Fibroblast of villous mesenchyme (primary cell): ENCODE data around the gene CRYBB1. TPM values are rescaled to one million over a fixed set of nuclear protein-coding genes. Genes with fewer than 3 reads are reported as not detected.

ENCODE experiments used
- DNase-seq: peaks from one replicate; pipeline ENCODE4 v3.0.0-alpha.2; 2010; ENCODE audit warnings: low read depth
- H3K4me3 ChIP-seq: 2 replicates; pipeline ENCODE4 v1.5.1; 2011; ENCODE audit warnings: low read depth, mild to moderate bottlenecking, low read length
- total RNA-seq: library from RNA; depleted of rRNA; stranded (reverse); fragments of >200 nt; gene quantifications from 2 replicates; pipeline ENCODE4 v1.2.3, GENCODE V29; 2012
- TF ChIP-seq, protein P1 (sequence below): IDR thresholded peaks from 2 replicates; pipeline ENCODE4 v1.5.1; 2012; ENCODE audit warnings: low read depth, mild to moderate bottlenecking, low read length; ENCODE audit not compliant: insufficient read depth

CRYBB1 gene
- total RNA-seq, result not detected in 2 replicates

DNA sequence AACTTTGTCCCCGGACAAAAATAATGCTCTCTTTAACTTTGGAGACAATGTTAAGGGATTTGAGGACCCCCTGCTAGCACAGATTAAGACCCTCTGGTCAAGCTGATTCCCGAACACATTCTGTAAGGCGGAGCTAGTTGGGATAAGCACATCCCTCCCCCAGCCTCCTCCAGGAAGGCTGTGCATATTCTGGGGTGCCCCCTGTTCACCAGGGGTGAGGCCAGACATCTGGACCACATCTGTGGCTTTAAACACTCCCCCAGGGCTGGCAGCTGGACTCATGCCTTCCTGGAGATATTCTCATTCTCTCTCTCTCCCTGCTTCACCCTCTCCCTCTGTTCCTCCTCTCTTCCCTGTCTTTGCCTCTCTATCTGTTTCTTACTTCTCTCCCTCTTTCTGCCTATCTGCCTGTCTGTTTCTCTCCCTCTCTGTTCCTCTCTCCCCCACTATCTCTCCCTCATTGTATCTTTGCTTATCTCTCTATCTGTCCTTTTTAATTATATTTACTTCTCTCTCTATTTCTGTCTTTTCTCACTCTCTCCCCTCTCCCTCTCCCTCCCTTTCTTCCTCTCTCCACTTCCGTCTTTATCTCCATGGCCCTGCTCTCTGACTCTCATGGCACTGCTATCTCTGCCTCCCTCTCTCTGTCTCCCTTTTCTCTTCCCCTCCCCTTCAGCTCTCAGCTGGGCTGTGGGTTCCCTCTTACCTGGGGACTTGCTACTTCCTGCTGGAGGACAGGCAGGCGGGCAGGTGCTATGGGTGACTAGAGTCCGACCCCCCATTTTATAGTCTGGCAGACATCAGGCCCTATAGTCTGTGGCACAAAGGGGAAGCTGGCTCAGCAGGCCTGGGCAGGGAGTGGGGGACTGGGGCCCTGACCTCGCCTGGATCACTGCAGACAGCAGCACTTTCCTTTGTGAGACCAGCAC, at the start of gene CRYBB1:
TSS of gene CRYBB1 (minus strand) at position 757 of the 929 bp plus-strand sequence. CDS start 1,708 bp downstream, outside the sequence.
- TF ChIP-seq, protein P1, sequence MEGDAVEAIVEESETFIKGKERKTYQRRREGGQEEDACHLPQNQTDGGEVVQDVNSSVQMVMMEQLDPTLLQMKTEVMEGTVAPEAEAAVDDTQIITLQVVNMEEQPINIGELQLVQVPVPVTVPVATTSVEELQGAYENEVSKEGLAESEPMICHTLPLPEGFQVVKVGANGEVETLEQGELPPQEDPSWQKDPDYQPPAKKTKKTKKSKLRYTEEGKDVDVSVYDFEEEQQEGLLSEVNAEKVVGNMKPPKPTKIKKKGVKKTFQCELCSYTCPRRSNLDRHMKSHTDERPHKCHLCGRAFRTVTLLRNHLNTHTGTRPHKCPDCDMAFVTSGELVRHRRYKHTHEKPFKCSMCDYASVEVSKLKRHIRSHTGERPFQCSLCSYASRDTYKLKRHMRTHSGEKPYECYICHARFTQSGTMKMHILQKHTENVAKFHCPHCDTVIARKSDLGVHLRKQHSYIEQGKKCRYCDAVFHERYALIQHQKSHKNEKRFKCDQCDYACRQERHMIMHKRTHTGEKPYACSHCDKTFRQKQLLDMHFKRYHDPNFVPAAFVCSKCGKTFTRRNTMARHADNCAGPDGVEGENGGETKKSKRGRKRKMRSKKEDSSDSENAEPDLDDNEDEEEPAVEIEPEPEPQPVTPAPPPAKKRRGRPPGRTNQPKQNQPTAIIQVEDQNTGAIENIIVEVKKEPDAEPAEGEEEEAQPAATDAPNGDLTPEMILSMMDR, result no peak
- peak; percentile 47 for DNase-seq
- no peak within 1 kb of the TSS for H3K4me3 ChIP-seq

DNA sequence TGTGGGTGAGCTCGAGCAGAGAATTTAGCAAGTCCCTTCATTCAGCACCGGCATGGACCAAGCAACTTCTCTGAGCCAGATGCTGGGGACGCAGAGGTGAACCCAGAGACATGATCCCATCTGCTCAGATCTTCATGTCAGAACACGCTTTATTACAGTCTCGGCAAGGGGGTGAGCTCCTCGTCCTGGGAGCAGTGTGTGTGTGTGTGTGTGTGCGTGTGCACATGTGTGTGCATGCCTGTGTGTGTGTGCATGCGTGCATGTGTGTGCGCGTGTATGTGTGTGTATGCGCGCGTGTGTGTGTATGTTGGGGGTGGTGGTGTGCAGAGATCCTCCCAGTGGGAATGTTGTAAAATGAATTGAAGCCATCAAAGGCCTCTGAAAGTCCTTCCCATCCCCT, 49.3 kb upstream of the CRYBB1 start:
- no peak for DNase-seq
- TF ChIP-seq, protein P1, result no peak
- H3K4me3 ChIP-seq, result no peak overlapping the region

DNA sequence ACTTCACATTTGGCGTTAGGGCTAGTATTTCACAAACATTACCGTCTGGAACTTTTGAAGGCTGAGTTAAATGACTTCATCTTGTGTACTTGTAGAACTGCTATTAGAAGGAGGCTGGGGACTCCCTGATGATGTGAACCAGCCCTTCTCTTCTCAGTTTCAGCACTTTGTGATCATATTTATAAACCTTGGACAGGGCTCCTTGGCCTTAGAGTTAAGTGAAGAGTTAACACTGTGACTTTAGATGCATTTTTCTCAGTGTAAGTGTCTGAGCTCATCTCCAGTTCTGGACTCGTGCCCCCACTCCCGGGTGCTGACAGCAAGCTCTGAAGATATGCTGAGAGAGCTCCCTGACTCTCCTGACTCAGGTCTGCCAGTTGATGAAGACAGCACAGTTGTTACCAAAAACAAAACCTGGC, 48.0 kb upstream of the CRYBB1 start:
- no peak overlapping the region for H3K4me3 ChIP-seq
- DNase-seq, result no peak
- TF ChIP-seq, protein P1, result no peak

DNA sequence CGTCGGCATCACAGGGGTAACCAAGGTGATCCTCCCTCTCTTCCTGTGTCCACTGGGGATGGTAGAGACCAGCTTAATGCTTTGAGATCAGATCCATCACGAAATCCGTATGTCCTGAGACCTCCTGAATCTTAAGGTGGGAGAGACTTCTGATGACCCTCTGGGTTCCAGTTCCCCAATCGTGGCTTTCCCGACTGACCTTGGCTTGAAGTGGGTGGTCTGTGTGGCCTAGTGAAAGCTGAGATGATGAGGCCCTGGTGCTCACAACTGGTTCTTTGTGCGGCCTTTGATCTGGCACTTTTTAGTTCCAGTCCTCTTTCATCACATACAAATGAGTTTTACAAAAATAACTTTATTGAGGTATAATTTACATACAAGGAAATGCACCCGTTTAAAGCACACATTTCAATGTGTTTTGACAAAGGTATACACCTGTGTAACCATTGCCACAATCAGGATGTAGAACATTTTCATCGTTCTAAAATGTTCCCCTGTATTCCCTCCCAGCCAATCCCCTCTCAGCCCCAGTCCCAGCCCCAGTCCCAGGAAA, 45.6 kb upstream of the CRYBB1 start:
- TF ChIP-seq, protein P1, result no peak
- H3K4me3 ChIP-seq, result no peak overlapping the region

DNA sequence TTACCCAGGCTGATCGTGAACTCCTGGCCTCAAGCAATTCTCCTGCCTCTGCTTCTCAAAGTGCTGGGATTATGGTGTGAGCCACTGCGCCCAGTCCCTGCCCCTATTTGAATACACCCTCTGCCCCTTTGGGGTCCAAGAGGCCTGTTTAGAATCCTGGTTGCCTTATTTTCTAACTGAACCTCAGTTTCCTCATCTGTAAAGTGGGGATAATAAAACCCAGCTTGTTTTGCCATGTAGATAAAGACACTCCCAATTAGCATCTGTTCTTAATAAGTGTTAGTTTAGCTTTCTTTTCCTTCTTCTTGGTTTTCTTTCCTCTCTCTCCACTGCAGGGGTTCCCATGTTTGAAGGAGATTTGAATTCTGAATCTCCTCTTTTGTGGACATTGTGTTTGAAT, 44.3 kb upstream of the CRYBB1 start:
- TF ChIP-seq, protein P1, result no peak

More for the DNA sequence above, 45.6 kb upstream of the CRYBB1 start:
- no peak for DNase-seq

DNA sequence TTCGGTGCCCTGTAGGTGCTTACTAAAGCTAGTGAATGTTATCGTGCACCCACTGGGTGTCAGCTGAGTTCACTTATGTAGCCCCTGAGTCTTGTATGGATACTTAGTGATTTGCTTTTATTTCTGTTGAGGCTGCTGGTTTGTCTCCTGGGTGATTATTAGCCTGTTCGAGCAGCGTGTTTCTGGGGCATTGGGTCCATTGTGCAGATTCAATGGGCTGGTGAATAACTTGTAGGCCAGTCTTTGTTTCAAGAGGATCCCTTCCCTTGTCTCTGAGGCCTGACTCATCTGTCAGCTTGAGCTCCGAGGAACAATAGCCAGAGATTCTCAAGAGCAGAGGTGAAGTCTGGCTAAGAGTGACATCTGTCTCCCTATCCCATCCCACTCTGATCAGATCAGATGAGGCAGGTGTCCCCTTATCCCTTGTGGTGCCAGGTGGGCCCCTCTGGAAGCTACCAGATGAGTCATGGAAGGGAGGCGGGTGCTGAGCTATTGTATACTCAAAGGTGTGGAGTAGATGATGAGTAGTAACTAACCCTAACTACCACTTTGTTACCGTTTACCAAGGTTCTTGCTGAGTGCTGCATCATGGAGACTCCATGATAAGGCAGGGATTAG, 43.2 kb upstream of the CRYBB1 start:
- DNase-seq, result no peak
- H3K4me3 ChIP-seq, result no peak overlapping the region
- TF ChIP-seq, protein P1, result no peak

More for the DNA sequence above, 44.3 kb upstream of the CRYBB1 start:
- no peak overlapping the region for H3K4me3 ChIP-seq
- no peak for DNase-seq
